Activated naive CD4-positive, alpha-beta T cell treated with Interleukin-2 at 50 U/mL for 16 hours (primary cell): ENCODE measurements around the gene FOXP4.
"Not testable (repeated sequence)": the region's sequence is repeated elsewhere in the genome, so short reads cannot be mapped to it uniquely, and the experiment has no call there.

Source experiments
- DNase-seq: peaks from one replicate; pipeline ENCODE4 v3.0.0-alpha.2; 2020

Gene FOXP4

GRCh38 chr6:41602422-41602743 lies 56.2 kb downstream of the FOXP4 start:
- DNase-seq: no peak

GRCh38 chr6:41602864-41603608 lies 56.9 kb downstream of the FOXP4 start:
- DNase-seq: peak; percentile 75

GRCh38 chr6:41604006-41604405 lies 57.8 kb downstream of the FOXP4 start:
- no peak for DNase-seq

GRCh38 chr6:41605649-41606048 lies 59.5 kb downstream of the FOXP4 start:
- DNase-seq: no peak

GRCh38 chr6:41607036-41607435 lies 60.9 kb downstream of the FOXP4 start:
- no peak for DNase-seq

- DNase-seq: no peak
Observed at GRCh38 chr6:41607736-41608135, 61.6 kb downstream of the FOXP4 start.

- no peak for DNase-seq
Observed at GRCh38 chr6:41608443-41609151, 62.4 kb downstream of the FOXP4 start.

- DNase-seq: no peak
Observed at GRCh38 chr6:41614715-41615114, 68.5 kb downstream of the FOXP4 start.

- no peak for DNase-seq
Observed at GRCh38 chr6:41615311-41615710, 69.1 kb downstream of the FOXP4 start.

GRCh38 chr6:41618598-41618997 lies 72.4 kb downstream of the FOXP4 start:
- DNase-seq: no peak

- not testable (repeated sequence) for DNase-seq
Observed at GRCh38 chr6:41619193-41619592, 73.0 kb downstream of the FOXP4 start.

GRCh38 chr6:41621367-41621766 lies 75.2 kb downstream of the FOXP4 start:
- DNase-seq: no peak

- no peak for DNase-seq
Observed at GRCh38 chr6:41621802-41622201, 75.6 kb downstream of the FOXP4 start.

GRCh38 chr6:41622206-41622988 lies 76.2 kb downstream of the FOXP4 start:
- no peak for DNase-seq

GRCh38 chr6:41623330-41623729 lies 77.1 kb downstream of the FOXP4 start:
- no peak for DNase-seq

- no peak for DNase-seq
Observed at GRCh38 chr6:41624621-41625380, 78.6 kb downstream of the FOXP4 start.

- DNase-seq: no peak
Observed at GRCh38 chr6:41625442-41625841, 79.3 kb downstream of the FOXP4 start.

GRCh38 chr6:41626022-41626421 lies 79.8 kb downstream of the FOXP4 start:
- no peak for DNase-seq

- DNase-seq: no peak
Observed at GRCh38 chr6:41626917-41627316, 80.7 kb downstream of the FOXP4 start.

- DNase-seq: no peak
Observed at GRCh38 chr6:41629128-41629527, 82.9 kb downstream of the FOXP4 start.

GRCh38 chr6:41630069-41630468 lies 83.9 kb downstream of the FOXP4 start:
- no peak for DNase-seq

- no peak for DNase-seq
Observed at GRCh38 chr6:41630946-41631345, 84.8 kb downstream of the FOXP4 start.

- no peak for DNase-seq
Observed at GRCh38 chr6:41633056-41633634, 87.0 kb downstream of the FOXP4 start.
